Measurements from ENCODE around the gene DOLPP1.

Gene DOLPP1

DNA sequence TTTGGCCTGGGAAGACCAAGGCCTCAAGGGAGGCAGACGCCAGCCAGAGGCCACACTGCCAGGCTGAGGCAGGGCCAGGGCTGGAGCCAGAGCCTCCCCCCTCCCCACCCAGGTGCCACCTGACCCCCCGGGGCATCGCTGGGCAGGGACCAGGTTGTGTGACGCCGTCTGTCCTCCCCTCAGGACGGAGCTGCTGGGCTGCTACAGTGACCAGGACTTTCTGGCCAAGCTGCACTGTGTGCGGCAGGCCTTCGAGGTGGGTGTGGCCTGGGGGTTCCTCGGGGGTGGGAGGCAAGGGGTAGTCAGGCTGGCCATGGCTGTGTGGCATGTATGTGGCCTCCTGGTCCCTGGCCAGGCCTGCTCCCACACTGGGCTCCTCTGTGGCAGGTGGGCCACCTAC, 17.9 kb upstream of the DOLPP1 start:
- Histone ChIP-seq H2AFZ (ENCODE audit: low read depth) (no peak overlapping the region), H3K36me3 (ENCODE audit: insufficient read depth) (no peaks in the 10 kb centered on the region), H3K9ac (no peak overlapping the region), H4K20me1 (ENCODE audit: insufficient read depth) (no peaks in the 10 kb centered on the region), H3K4me3 (IDR thresholded peaks at IDR 0.05; ENCODE audit: insufficient read depth, low read depth, low read length) (no peak overlapping the region), H3K27me3 (ENCODE audit: insufficient read depth, low read depth) (no peaks in the 10 kb centered on the region), H3K4me1 (ENCODE audit: low read depth, poor library complexity, severe bottlenecking) (no peaks in the 10 kb centered on the region), H3K4me2 (no peak overlapping the region), H3K27ac (no peak overlapping the region), H3K79me2 (ENCODE audit: insufficient read depth, low read depth) (no peaks in the 10 kb centered on the region)
- TF ChIP-seq CTCF (conservative IDR thresholded peaks at IDR 0.05; ENCODE audit: low read depth, low read length), result no peak

GRCh38 chr9:129064499-129064908, 16.4 kb upstream of the DOLPP1 start:
- no peaks in the 10 kb centered on the region for H3K36me3 ChIP-seq (ENCODE audit: insufficient read depth)
- no peaks in the 10 kb centered on the region for H3K79me2 ChIP-seq (ENCODE audit: insufficient read depth, low read depth)
- H3K27ac ChIP-seq, result no peak overlapping the region
- H2AFZ ChIP-seq (ENCODE audit: low read depth), result no peak overlapping the region
- H3K4me1 ChIP-seq (ENCODE audit: low read depth, poor library complexity, severe bottlenecking), result no peaks in the 10 kb centered on the region
- no peaks in the 10 kb centered on the region for H3K27me3 ChIP-seq (ENCODE audit: insufficient read depth, low read depth)
- TF ChIP-seq CTCF (conservative IDR thresholded peaks at IDR 0.05; ENCODE audit: low read depth, low read length), result no peak
- H3K4me3 ChIP-seq (IDR thresholded peaks at IDR 0.05; ENCODE audit: insufficient read depth, low read depth, low read length), result no peak overlapping the region
- no peaks in the 10 kb centered on the region for H4K20me1 ChIP-seq (ENCODE audit: insufficient read depth)
- H3K9ac ChIP-seq, result no peak overlapping the region
- no peak overlapping the region for H3K4me2 ChIP-seq

DNA sequence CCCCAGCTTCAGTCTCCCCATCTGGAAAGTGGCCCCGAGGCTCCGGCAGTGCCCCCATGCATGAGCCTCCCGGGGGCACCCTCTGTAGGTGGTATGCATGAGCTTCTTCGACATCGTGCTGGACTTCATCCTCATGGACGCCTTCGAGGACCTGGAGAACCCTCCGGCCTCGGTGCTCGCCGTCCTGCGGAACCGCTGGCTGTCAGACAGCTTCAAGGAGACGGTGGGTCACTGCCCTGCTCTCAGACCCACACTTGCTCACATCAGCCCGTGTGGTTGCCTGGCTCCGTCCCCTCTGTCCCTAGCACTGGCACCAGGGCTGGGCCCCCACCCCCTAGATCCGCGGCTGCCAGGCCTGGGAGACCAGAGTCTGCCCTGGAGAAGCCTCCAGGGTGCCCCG, 12.8 kb upstream of the DOLPP1 start:
- TF ChIP-seq CTCF (conservative IDR thresholded peaks at IDR 0.05; ENCODE audit: low read depth, low read length), result no peak
- H3K27ac ChIP-seq, result no peak overlapping the region
- no peaks in the 10 kb centered on the region for H3K4me1 ChIP-seq (ENCODE audit: low read depth, poor library complexity, severe bottlenecking)
- H3K36me3 ChIP-seq (ENCODE audit: insufficient read depth), result no peaks in the 10 kb centered on the region
- no peak overlapping the region for H3K4me3 ChIP-seq (IDR thresholded peaks at IDR 0.05; ENCODE audit: insufficient read depth, low read depth, low read length)
- no peaks in the 10 kb centered on the region for H4K20me1 ChIP-seq (ENCODE audit: insufficient read depth)
- no peak overlapping the region for H3K9ac ChIP-seq
- H3K27me3 ChIP-seq (ENCODE audit: insufficient read depth, low read depth), result no peaks in the 10 kb centered on the region
- H2AFZ ChIP-seq (ENCODE audit: low read depth), result no peak overlapping the region
- no peak overlapping the region for H3K4me2 ChIP-seq
- H3K79me2 ChIP-seq (ENCODE audit: insufficient read depth, low read depth), result no peaks in the 10 kb centered on the region

DNA sequence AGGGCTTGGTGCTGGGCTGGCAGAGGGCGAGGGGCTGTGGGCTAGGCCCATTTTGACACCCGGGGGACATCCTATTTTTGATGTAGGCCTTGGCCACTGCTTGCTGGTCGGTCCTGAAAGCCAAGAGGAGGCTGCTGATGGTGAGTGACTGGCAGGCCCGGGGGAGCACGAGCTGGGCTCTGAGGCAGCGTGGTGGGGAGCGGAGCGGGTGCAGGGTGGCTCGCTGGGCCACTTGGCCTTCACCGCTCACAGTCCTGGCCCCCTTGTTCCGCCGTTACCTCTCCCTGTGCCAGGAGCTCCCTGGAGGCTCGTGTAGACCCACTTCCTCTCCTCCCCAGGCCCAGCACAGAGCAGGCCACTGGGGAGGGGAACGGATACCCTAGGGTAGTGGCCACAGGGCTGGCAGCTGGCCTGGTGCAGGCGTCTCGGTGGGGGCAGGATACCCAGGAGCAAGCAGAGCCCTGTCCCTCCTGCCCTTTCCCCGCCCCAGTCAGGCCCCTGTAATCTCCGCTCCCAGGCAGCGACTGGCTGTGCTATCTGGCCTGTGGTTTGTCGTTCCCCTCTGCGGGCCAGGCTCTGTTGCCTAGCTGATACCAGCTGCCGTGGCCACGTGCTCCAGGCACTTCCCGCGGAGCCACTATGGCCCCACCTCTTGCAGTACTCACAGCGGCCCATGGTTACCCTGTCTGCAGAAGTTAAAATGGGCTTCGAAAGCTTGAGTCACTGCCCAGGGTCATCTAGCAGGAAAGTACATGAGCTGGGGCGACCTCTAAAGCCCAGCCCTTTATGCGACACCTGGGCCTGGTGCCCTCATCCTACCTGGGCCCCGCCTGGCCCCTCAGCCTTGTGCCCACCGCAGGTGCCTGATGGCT, 11.7 kb upstream of the DOLPP1 start:
- Histone ChIP-seq H4K20me1 (ENCODE audit: insufficient read depth) (no peaks in the 10 kb centered on the region), H2AFZ (ENCODE audit: low read depth) (no peak overlapping the region), H3K9ac (no peak overlapping the region), H3K27ac (no peak overlapping the region), H3K4me1 (ENCODE audit: low read depth, poor library complexity, severe bottlenecking) (no peaks in the 10 kb centered on the region), H3K36me3 (ENCODE audit: insufficient read depth) (no peaks in the 10 kb centered on the region), H3K27me3 (ENCODE audit: insufficient read depth, low read depth) (no peaks in the 10 kb centered on the region), H3K79me2 (ENCODE audit: insufficient read depth, low read depth) (no peaks in the 10 kb centered on the region), H3K4me3 (IDR thresholded peaks at IDR 0.05; ENCODE audit: insufficient read depth, low read depth, low read length) (no peak overlapping the region), H3K4me2 (no peak overlapping the region)
- no peak for TF ChIP-seq CTCF (conservative IDR thresholded peaks at IDR 0.05; ENCODE audit: low read depth, low read length)

All from KMS-11 (cell line).